Fibroblast of mammary gland (primary cell): ENCODE results near the gene NR1D2.

ENCODE experiments used
- DNase-seq: peaks from one replicate; pipeline ENCODE4 v3.0.0-alpha.2; 2010; ENCODE audit warnings: low read depth
- H3K4me3 ChIP-seq: 2 replicates; pipeline ENCODE4 v1.5.1; 2011; ENCODE audit warnings: low read depth, mild to moderate bottlenecking, low read length, moderate library complexity; ENCODE audit not compliant: control insufficient read depth
- CTCF ChIP-seq: conservative IDR thresholded peaks from 2 replicates; pipeline ENCODE4 v1.5.1; 2011; ENCODE audit warnings: low read depth, low read length, inconsistent platforms; ENCODE audit not compliant: control insufficient read depth, insufficient read depth

The NR1D2 gene

GRCh38 chr3:23976555-23976954 is 31.5 kb downstream of the NR1D2 start:
- no peak for TF ChIP-seq CTCF
- H3K4me3 ChIP-seq = no peak overlapping the region
- no peak for DNase-seq

- H3K4me3 ChIP-seq = no peak overlapping the region
- TF ChIP-seq CTCF = no peak
- DNase-seq = peak; percentile 7
These were observed 34.5 kb downstream of the NR1D2 start for GRCh38 chr3:23979569-23979968.

GRCh38 chr3:23981136-23981535 is 36.0 kb downstream of the NR1D2 start:
- DNase-seq = peak; percentile 9
- TF ChIP-seq CTCF = no peak
- H3K4me3 ChIP-seq = no peak overlapping the region

DNA sequence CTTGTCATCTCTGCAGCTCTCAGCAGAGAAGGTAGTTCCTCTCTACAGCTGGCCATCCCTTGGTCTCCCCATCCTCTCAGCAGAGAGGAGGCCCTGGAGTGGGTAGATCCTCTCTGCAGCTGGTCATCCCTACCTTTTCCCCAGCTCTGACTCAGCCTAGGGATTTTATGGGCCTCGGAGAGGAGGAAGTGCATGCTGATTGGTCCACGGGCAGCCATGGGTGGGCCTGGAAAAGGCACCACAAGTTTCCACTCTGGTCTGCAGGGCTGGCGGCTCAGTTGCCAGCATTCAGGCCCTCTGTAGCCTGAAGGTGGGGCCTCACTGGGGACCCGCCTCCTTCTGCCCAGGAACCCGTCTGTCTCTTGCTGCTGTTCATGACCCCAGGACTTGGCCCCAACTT is 36.9 kb downstream of the NR1D2 start:
- DNase-seq = peak; percentile 7
- no peak overlapping the region for H3K4me3 ChIP-seq
- TF ChIP-seq CTCF = no peak

DNA sequence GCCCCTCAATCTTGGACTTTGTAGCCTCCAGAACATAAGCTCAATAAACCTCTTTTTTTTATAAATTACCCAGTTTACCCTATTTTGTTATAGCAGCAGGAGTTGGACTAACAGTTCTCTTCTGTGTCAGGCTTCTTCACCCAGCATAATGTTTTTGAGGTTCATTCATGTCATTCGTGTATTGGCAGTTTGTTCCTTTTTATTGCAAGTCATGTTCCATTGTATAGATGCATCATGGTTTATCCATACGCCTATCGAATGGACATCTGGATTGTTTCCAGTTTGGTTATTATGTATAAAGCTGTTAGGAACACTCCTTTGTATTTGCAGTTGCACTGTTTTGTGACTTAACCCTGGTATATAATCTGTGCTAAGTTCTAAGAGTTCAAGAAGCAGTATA is 39.8 kb downstream of the NR1D2 start:
- no peak for DNase-seq
- TF ChIP-seq CTCF = no peak
- no peak overlapping the region for H3K4me3 ChIP-seq

- no peak for TF ChIP-seq CTCF
- no peak for DNase-seq
- H3K4me3 ChIP-seq = no peak overlapping the region
These were observed 40.9 kb downstream of the NR1D2 start for GRCh38 chr3:23985747-23986544.
